ENCODE data around the gene HAUS8.

- TF ChIP-seq CTCF (IDR thresholded peaks at IDR 0.05; ENCODE audit: low read depth, low read length): no peak
- TF ChIP-seq EZH2phosphoT487 (IDR thresholded peaks at IDR 0.05; ENCODE audit: low read depth): no peak
Observed at GRCh38 chr19:17004386-17004785, 70.9 kb downstream of the HAUS8 start.

Measured in OCI-LY3 (cell line).